NT2/D1 (cell line): Measurements from ENCODE around the gene NKAIN2.
"Not testable (repeated sequence)": the region's sequence is repeated elsewhere in the genome, so short reads cannot be mapped to it uniquely, and the experiment has no call there.

Source experiments
- DNase-seq: peaks from one replicate; pipeline ENCODE4 v3.0.0-alpha.2; 2011; ENCODE audit warnings: low read depth, low spot score
- H3K27me3 ChIP-seq: 2 replicates; pipeline ENCODE4 v1.6.0; 2011; ENCODE audit warnings: mild to moderate bottlenecking; ENCODE audit not compliant: insufficient read length, insufficient read depth
- H3K36me3 ChIP-seq: 2 replicates; pipeline ENCODE4 v1.6.1; 2011; ENCODE audit warnings: mild to moderate bottlenecking, low read length, mixed read lengths; ENCODE audit not compliant: insufficient read depth, insufficient read length
- H3K4me1 ChIP-seq: 2 replicates; pipeline ENCODE4 v1.5.1; 2011; ENCODE audit not compliant: insufficient read depth, insufficient read length
- H3K4me3 ChIP-seq: 2 replicates; pipeline ENCODE4 v1.5.1; 2011; ENCODE audit warnings: low read depth; ENCODE audit not compliant: insufficient read length
- H3K9ac ChIP-seq: 2 replicates; pipeline ENCODE4 v1.6.0; 2011; ENCODE audit warnings: low read depth; ENCODE audit not compliant: insufficient read length
- H3K9me3 ChIP-seq: 2 replicates; pipeline ENCODE4 v1.5.1; 2011; ENCODE audit warnings: mild to moderate bottlenecking, low read length; ENCODE audit not compliant: insufficient read depth
- SUZ12 ChIP-seq: IDR thresholded peaks from 2 replicates; pipeline ENCODE4 v1.6.1; 2011; ENCODE audit not compliant: insufficient read length, insufficient read depth; ENCODE audit errors: extremely low read depth
- YY1 ChIP-seq: IDR thresholded peaks from 2 replicates; pipeline ENCODE4 v1.6.1; 2011; ENCODE audit not compliant: insufficient read length, insufficient read depth
- ZNF274 ChIP-seq: IDR thresholded peaks from 2 replicates; pipeline ENCODE4 v1.6.1; 2011; ENCODE audit warnings: mild to moderate bottlenecking, low read depth, low read length

NKAIN2 gene

DNA sequence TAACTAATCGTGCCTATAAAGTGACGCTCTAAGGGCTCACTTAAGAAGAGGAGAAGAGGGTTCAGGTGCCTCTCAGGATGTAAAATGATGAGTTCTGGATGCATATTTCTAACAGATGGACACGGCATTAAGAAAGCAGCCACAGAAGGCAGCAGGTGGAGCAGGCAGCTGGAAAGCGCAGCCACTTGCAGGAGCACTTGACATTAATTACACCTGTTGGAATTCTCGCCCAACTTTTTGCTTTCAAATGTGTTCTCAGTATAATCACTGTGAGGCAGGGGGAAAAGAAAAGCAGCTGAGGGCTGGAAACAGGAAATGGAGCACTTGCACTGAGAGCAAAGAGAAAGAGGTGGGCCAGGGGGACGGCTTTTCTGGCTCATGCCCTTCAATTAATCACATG lies 164.2 kb downstream of the NKAIN2 start:
- H3K36me3 ChIP-seq: no peaks in the 10 kb centered on the region
- no peaks in the 10 kb centered on the region for H3K27me3 ChIP-seq
- TF ChIP-seq ZNF274 (no peak), YY1 (no peak), SUZ12 (no peak)
- H3K4me3 ChIP-seq: no peak overlapping the region
- H3K9ac ChIP-seq: no peak overlapping the region
- DNase-seq: no peak
- H3K4me1 ChIP-seq: no peaks in the 10 kb centered on the region
- no peaks in the 10 kb centered on the region for H3K9me3 ChIP-seq

DNA sequence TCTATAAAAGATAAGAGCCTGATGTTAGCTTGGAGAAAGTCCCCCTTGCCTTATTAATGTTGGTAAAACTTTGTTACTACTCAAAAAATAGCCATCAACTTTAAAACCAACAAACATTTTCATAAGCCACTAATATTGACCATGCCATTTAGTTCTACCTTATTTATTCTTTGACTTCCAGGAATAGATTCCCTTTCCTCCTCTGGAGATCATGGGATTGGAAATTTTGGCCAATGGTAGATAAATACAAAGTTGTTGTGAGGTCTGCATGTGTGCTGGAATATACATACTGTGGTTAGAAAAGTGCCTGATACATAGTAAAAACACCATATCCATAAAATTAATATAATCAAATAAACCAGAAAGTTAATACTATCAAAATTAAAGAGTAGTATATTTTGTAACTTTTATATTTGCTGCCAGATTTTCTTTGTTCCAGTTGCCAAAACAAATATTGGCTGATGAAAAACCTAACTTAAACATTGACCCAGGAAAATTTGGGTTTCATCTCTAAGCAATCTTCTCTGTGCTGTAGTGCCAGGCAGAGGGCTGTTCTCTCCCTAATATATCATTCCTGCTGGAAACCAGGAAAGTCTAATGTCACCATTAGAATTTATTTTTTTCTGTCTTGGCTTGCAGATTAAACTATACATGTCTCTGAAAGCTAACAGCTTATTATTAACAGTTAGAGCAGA lies 169.1 kb downstream of the NKAIN2 start:
- no peaks in the 10 kb centered on the region for H3K4me1 ChIP-seq
- no peak overlapping the region for H3K9ac ChIP-seq
- H3K27me3 ChIP-seq: no peaks in the 10 kb centered on the region
- no peaks in the 10 kb centered on the region for H3K36me3 ChIP-seq
- no peaks in the 10 kb centered on the region for H3K9me3 ChIP-seq
- TF ChIP-seq SUZ12 (no peak), YY1 (no peak), ZNF274 (no peak)
- no peak overlapping the region for H3K4me3 ChIP-seq
- no peak for DNase-seq

DNA sequence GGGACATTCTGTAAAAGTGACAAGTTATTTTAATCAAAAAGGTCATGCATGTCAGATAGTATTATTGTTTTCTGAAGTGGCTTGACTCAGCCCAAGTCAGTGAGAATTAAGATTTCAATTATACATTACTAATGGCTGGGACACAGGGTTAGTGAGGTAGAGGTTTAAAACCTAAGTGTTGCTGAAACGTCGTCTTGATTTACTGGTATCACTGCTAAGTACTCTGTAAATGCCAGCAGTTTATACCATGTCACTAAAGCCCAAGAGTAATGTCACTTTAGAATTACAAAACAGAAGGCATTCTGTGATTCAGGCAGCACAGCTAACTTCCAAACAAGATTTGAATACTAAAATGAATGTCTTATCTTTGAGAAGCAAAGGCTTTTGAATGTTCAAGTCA lies 176.6 kb downstream of the NKAIN2 start:
- TF ChIP-seq SUZ12 (no peak), ZNF274 (no peak), YY1 (no peak)
- no peak for DNase-seq

DNA sequence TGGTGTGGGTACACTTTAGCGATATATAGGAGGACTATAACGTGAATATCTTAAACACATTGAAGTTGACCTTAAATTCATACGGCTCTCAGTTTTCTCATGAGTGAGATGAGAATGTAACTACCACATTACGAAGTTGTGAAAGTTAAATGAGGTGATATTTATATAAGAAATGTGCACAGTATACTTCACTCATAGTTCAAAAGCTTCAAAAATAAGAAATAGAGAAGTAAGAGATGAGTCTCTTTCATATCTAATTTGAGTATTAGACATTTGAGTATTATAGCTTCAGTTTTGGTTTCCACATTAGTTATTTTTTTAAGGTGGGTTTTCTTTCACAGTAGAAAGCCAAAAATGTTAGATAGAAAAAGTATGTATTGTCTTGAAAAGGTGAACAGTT lies 183.3 kb downstream of the NKAIN2 start:
- Histone ChIP-seq H3K27me3 (no peaks in the 10 kb centered on the region), H3K36me3 (no peaks in the 10 kb centered on the region), H3K4me1 (no peaks in the 10 kb centered on the region), H3K9me3 (no peaks in the 10 kb centered on the region), H3K9ac (no peak overlapping the region), H3K4me3 (no peak overlapping the region)
- DNase-seq: no peak
- no peak for TF ChIP-seq YY1
- TF ChIP-seq SUZ12: no peak
- no peak for TF ChIP-seq ZNF274

More for the DNA sequence above, 176.6 kb downstream of the NKAIN2 start:
- Histone ChIP-seq H3K27me3 (no peaks in the 10 kb centered on the region), H3K4me3 (no peak overlapping the region), H3K9ac (no peak overlapping the region), H3K36me3 (no peaks in the 10 kb centered on the region), H3K9me3 (no peaks in the 10 kb centered on the region), H3K4me1 (no peaks in the 10 kb centered on the region)

DNA sequence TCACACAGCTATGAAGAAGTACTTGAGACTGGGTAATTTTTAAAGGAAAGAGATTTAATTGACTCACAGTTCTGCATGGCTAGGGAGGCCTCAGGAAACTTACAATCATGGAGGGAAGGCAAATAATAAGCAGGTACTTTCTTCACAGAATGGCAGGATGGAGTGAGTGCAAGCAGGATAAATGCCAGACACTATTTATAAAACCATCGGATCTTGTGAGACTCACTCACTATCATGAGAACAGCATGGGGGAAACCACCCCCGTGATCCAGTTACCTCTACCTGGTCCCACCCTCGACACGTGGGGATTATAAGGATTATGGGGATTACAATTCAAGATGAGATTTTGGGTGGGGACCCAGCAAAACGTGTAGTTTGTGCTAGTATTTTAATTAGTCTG lies 186.3 kb downstream of the NKAIN2 start:
- not testable (repeated sequence) for H3K9ac ChIP-seq, H3K36me3 ChIP-seq, H3K9me3 ChIP-seq, H3K4me1 ChIP-seq, H3K4me3 ChIP-seq, DNase-seq, H3K27me3 ChIP-seq

DNA sequence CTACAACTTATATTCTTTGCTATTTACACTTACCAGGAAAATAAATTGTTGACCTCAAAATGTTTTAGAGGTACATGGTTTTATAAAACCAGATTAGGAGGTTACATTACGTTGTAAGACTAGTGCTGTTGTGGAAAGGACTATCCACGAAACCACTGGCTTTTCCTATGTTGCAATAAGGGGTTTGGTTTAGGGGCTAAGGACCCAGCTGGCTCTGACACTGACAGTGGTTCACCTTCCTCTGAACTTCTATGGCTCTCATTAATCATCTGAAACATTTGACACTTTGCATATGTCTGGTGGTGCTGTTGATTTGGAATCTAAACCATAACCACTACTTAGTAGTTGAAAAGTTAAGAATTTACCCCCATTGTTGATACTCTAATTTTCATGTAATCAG lies 186.7 kb downstream of the NKAIN2 start:
- TF ChIP-seq SUZ12 (no peak), ZNF274 (no peak), YY1 (no peak)
- H3K9ac ChIP-seq: no peak overlapping the region
- H3K36me3 ChIP-seq: no peaks in the 10 kb centered on the region
- DNase-seq: no peak
- H3K9me3 ChIP-seq: no peaks in the 10 kb centered on the region
- no peaks in the 10 kb centered on the region for H3K27me3 ChIP-seq
- H3K4me3 ChIP-seq: no peak overlapping the region
- H3K4me1 ChIP-seq: no peaks in the 10 kb centered on the region

DNA sequence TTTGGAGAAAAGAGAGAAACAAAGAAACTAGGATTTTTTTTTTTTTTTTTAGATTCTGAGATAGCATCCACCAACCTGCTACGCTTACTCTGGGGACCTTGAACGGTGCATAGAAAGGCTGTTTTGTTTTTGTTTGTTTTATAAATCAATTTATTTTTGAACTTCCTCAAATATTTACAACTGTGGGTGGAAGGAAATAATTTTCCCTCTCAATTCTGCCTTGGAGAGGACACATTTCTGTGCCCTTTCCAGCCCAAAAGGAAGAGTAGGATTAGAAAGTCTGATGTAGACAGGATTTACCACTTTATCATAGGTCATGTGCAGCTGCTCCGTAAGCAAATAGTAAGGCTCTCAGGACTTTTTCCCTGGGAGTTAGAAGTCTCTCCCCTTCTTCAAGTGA lies 190.5 kb downstream of the NKAIN2 start:
- Histone ChIP-seq H3K4me3 (no peak overlapping the region), H3K27me3 (no peaks in the 10 kb centered on the region), H3K4me1 (no peaks in the 10 kb centered on the region), H3K9ac (no peak overlapping the region), H3K36me3 (no peaks in the 10 kb centered on the region), H3K9me3 (no peaks in the 10 kb centered on the region)
- no peak for DNase-seq
- TF ChIP-seq SUZ12: no peak
- no peak for TF ChIP-seq YY1
- no peak for TF ChIP-seq ZNF274
